HG03342 (cell line): ENCODE results near the gene ST8SIA1.
"Not testable (repeated sequence)": the region's sequence is repeated elsewhere in the genome, so short reads cannot be mapped to it uniquely, and the experiment has no call there.

Source experiments
- ATAC-seq: cut with Tn5 transposase; IDR thresholded peaks from one replicate; pipeline ENCODE4 v1.9.1; 2021; ENCODE audit warnings: mild to moderate bottlenecking, moderate library complexity; ENCODE audit not compliant: unreplicated experiment

Gene ST8SIA1

DNA sequence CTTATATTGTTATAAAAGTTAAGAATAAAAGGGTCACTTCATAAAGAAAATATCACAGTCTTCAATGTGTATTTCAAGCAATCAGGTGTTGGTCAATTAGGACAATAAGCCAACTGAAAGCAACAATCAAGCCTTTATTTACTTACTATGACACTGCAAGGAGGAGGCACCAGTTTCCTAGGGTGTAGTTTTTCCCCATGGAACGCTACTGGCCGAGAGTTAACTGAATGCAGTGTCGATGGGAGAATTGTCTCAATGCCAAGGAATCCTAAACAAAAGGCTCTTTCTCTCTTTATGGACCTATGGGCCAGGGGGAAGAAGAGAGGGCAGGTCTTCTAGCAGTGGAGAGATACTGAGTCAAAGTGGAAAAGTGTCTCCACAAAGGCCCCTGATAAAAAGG is 146.1 kb downstream of the ST8SIA1 start:
- ATAC-seq, result no peak

DNA sequence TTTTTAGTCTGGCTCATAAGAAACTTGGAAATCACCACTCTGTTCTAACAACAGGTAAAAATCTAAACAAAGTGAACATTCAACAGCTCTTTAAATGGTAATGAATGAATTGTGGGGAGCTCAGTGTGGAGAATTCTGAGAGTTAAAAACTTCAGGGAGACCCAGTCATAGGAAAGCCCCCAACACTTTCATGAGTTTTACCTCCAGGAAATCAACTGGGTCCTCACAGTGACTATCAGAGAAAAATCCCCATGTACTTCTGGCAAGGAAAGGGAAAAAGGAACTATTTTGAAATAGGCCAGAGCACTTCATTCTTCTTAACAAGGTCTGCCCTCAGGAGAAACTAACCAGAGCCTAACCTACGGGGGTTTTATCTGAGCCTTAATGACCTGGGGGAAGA is 153.8 kb downstream of the ST8SIA1 start:
- ATAC-seq, result no peak

DNA sequence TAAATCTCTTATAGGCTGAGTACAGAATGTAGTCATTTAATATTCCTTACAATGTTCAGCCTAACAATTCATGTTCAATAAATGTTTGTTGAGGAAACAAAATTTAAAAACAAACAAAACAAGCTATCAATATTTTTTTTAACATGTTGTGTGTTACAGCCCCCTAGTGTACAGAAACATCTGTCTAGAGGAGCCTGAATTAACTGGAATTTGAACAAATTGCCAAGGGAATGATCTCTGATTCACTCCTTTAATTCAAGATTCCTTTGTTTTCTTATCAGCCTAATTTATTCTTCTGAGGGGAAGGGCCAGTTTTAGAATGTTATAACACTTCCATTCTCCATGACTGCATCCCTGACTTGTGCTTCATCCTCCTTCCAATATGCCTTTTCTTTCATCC is 161.3 kb downstream of the ST8SIA1 start:
- no peak for ATAC-seq

DNA sequence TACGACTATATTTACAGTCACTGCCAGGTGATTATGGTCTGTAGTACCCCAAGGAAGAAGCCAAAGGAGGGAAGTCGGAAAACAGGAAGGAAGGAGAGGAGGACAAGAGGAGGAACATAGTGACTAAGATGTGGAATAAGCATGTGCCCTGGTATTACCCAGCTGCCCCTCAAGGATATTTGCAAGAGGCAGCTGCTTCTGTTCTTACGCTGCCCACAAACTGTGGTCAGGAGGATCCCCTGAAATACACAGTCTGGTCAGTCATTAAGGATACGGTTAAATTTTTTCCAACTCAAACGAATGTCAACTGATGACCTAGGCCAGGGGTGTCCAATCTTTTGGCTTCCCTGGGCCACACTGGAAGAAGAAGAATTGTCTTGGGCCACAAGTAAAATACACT is 162.0 kb downstream of the ST8SIA1 start:
- ATAC-seq, result no peak

DNA sequence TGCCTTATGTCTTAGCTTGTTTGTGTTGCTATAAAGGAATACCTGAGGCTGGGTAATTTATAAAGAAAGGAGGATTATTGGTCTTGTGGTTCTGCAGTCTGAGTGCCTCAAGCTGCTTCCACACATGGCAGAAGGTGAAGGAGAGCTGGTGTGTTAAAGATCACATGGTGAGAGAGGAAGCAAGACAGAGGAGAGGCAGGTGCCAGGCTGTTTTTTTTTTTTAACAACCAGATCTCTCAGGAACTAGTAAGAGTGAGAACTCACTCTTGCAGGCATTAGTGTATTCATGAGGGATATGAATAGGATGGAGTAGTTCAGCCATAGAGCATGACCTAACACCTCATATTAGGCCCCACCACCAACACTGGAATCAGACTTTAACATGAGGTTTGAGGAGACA is 165.1 kb downstream of the ST8SIA1 start:
- no peak for ATAC-seq

DNA sequence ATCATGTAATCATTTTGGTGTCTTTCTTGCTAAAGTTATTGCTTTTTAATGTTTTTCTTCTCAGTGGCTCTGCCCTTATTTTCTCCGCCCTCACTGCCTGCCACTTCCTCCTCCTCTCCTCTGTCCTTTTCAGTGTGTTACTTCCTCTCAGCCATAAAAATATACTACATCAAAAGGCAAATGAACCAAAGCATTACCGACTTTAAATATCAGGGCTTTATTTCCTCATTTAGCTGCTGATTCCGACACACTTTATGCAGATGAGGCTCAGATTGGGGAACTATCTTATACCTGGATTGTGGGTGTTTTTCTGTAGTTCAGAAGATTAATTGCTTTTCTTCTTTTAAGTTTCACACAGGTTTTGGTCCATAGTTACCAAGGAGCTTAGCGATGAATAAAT is 170.4 kb downstream of the ST8SIA1 start:
- no peak for ATAC-seq

DNA sequence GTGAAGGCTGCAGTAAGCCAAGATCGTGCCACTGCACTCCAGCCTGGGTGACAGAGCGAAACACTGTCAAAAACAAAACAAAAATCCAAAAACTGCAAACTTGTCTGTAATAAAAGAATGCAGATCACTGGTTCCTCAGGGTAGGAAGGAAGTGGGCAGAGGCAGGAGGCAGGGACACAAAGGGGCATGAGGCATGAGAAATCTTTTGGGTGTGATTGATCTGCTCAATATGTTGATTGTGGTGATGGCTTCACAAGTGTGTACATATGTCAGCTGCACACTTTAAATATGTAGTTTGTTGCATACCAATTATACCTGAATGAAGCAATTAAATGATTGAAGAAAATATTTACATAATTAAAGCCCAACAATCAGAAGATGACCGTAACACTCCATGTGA is 170.9 kb downstream of the ST8SIA1 start:
- ATAC-seq, result no peak

DNA sequence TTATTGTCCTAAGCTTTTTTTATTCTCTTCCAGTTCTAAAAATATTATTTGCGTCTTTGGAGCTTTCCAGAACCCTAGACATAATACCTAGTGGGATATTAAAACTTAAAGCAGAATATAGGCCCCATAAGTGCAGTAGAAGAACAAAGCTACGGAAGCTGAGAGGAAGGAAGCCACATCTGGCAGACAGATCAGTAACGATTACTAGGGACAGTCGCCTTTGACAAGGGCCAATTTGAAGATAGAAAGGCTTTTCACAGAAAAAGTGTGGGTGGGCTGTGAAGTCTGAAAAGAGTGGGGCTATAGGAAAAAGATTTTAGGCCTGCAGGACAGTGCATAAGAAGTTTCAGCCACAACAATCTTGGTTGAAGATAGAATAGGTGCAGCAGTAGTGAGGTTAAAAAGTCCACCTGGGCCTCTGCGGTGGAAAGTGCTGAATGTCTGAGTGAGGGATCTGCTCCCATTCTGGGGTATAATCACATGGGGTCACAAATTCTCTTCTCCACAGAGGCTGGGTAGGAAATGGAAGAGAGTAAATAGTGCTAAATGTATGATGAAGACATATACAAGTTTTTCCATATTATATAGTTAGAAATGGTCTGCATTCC is 174.0 kb downstream of the ST8SIA1 start:
- no peak for ATAC-seq

DNA sequence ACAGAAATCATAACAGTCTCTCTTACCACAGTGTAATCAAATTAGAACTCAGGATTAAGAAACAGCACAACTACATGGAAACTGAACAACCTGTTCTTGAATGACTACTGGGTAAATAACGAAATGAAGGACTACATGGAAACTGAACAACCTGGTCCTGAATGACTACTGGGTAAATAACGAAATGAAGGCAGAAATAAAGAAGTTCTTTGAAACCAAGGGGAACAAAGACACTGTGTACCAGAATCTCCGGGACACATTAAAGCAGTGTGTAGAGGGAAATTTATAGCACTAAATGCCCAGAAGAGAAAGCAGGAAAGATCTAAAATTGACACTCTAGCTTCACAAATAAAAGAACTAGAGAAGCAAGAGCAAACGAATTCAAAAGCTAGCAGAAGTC is 185.2 kb downstream of the ST8SIA1 start:
- not testable (repeated sequence) for ATAC-seq

DNA sequence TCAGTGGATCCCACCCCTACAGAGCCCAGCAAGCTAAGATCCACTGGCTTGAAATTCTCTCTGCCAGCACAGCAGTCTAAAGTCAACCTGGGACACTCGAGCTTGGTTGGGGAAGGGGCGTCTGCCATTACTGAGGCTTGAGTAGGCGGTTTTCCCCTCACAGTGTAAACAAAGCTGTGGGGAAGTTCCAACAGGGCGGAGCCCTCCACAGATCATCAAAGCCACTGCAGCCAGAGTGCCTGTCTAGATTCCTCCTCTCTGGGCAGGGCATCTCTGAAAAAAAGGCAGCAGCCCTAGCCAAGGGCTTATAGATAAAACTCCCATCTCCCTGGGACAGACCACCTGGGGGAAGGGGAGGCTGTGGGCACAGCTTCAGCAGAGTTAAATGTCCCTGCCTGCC is 187.8 kb downstream of the ST8SIA1 start:
- ATAC-seq, result not testable (repeated sequence)
